HG03378 (cell line): ENCODE measurements around the gene NF1.
"Not testable (repeated sequence)": the region's sequence is repeated elsewhere in the genome, so short reads cannot be mapped to it uniquely, and the experiment has no call there.

Source experiments
- ATAC-seq: cut with Tn5 transposase; IDR thresholded peaks from one replicate; pipeline ENCODE4 v1.9.1; 2021; ENCODE audit warnings: mild to moderate bottlenecking, moderate library complexity; ENCODE audit not compliant: unreplicated experiment

Gene NF1

DNA sequence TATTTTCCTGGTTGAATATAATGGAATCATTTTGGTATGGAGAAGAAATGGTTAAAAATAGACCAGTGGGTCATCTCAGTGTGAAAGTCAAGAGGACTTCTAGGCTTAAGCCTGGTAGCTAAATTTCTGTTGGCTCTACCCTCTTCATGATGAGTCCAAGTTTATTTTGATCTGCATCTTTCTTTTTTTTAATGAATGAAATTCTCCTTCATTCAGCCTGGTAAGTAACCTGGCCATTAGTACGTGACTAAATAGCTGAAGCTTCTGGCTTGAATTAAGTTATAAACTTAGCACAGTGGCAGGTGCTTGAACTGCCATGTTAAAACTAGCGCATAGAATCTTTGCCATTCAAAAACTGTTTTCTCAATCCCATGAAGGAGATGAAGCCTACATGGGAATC is 28.0 kb downstream of the NF1 start:
- no peak for ATAC-seq

DNA sequence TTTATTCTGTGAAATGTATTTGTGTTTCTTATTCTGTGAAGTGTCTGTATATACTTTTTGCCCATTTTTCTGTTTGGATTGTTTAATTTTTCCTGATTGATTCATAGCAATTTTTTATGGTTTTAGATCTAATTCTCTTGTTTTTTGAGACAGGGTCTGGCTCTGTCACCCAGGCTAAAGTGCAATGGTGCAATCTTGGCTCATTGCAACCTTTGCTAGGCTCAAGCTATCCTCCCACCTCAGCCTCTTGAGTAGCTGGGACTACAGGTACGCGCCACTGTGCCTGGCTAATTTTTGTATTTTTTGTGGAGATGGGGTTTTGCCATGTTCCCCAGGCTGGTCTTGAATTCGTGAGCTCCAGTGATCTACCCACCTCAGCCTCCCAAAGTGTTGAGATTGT is 31.5 kb downstream of the NF1 start:
- no peak for ATAC-seq

DNA sequence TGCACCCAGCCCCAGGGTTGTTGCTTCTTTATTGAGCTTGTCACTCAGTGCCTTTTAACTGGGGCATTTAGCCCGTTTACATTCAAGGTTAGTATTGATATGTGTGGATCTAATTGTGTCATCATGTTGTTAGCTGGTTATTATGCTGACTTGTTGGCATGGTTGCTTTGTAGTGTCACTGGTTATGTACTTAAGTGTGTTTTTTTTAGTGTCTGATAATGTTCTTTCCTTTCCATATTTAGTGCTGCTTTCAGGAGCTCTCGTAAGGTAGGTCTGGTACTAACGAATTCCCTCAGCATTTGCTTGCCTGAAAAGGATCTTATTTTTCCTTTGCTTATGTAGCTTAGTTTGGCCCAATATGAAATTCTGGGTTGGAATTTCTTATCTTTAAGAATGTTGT is 33.5 kb downstream of the NF1 start:
- no peak for ATAC-seq

DNA sequence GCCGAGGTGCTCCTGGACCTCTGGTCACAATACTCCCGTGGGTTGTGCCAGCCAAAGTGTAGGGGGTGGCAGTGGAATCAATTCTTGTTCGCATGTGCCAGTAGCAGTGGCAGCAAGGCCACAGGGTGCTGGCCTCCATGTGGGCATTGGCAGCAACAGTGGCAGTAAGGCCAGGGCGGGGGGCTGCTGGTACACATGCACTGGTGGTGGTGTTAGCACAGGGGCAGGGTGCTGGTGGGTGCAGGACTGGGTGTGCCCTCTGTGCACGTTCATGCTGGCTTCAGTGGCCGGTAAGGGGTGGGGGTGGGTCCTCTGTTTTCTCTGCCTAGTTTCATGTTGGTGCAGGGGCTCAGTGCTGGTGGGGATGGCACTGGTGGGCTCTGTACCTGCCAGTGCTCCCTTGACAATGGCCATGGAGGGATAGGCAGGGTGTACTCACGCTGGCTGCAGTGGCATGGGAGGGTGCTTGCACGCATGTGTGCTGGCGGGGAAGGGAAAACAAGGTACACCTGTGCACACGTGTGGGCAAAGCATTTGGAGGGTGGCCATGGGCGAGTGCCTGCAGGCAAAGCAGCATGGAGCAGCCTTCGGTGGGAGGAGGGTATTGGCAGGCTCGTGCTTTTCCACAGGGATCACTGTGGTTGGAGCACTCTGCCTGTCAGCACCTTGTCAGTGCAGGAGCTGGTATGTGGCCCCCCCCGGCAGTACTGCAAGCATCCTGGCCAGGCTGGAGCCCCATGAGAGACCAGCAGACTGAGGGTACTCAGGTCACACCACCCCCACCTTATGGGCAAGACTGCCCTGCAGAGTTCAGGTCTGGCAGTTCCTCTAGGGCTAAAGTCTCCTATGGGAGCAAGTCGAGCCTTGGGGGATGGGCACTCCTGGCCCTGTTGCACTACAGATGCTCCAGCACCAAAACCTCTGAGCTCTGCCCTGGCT is 35.8 kb downstream of the NF1 start:
- no peak for ATAC-seq

DNA sequence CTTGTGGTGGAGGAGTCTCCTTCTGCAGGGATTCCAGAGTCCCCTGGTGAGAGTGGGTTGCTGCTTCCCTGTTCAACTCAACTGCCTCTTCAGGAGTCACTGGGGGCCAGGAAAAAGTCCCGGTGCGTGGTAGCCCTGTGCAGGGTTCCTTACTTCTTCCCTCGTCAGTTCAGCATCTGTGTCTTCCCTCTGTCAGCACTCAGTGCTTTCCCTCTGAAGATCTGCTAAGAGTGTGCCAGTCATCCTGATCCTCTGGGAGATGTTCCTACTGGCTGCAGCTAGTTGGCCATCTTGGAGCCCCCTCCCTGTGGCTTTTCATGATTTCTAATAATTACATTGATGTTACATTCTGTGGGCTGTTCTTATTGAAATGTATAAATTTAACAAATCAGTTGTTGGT is 36.5 kb downstream of the NF1 start:
- no peak for ATAC-seq

DNA sequence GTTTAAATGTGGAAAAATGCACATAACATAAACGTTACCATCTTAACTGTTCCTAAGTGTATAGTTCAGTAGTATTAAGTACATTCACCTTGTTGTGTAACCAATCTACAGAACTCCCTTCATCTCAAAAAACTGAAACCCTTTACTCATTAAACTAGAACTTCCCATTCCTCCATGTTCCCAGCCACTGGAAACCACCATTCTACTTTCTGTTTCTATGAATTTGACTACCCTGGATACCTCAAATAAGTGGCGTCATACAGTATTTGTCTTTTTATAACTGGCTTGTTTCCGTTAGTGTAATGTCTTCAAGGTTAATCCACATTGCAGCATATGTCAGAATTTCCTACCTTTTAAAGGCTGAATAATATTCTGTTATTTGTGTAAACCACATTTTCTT is 38.2 kb downstream of the NF1 start:
- no peak for ATAC-seq

DNA sequence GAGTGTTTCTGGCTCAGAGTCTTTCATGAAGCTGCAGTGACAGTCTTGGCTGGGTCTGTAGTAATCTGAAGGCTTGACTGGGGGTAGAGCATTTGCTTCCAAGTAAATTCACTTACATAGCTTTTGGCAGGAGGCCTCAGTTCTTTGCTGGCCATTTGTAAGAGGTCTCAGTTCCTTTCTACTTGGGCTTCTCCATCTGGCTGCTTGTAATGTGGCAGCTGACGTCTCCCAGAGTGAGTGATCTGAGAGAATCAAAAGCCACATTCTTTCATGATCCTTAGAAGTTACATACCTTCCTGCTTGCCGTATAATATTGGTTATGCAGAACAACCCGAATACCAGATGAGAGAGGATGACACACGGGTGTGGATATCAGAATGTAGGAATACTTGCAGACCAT is 39.8 kb downstream of the NF1 start:
- no peak for ATAC-seq

DNA sequence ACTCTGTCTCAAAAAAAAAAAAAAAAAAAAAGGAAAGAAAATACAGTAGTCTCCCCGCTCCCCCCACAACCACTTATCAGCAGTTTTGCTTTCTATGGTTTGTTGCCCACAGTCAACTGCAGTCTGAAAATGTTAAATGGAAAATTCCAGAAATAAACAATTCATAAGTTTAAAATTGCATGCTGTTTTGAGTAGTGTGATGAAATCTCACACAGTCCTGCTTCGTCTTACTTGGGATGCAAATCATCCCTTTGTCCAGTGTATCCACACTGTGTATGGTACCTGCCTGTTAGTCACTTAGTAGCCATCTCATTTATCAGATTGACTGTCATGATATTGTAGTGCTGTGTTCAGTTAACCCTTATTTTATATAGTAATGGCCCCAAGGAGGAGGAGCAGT is 41.5 kb downstream of the NF1 start:
- no peak for ATAC-seq

DNA sequence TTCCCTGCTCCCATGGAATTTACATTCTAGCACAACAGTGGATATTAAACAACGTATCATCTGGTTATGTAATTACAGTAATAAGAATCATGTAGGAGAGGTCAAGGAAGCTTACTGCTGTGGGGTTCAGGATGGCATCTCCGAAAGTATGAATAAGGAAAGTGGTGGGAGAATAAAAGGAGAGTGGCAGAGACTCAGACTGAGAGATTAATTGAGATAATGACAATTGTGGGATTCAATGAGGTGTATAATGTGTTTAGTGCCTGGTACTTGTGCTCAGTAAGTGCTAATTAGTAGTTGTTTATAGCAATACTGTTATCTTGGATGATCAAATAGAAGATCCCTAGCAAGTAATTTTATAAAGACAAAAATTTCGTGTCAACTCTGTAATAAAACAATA is 45.3 kb downstream of the NF1 start:
- no peak for ATAC-seq

DNA sequence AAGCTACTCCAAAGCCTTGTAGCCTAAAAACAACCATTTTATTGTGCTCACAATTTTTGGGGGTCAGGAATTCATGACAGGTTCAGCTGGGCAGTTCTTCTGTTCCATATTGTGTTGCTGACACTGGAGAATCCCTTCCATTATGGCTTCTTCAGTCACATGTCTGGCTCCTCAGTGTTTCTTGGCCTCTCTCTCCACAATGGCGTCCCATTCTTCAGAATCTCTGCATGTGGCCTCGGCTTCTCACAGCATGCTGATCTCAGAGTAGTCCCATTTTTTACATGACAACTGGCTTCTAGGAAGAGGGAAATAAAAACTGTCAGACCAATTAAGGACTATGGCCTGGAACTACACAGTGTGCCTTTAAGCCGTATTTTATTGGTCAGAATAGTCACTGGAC is 49.7 kb downstream of the NF1 start:
- ATAC-seq = no peak

DNA sequence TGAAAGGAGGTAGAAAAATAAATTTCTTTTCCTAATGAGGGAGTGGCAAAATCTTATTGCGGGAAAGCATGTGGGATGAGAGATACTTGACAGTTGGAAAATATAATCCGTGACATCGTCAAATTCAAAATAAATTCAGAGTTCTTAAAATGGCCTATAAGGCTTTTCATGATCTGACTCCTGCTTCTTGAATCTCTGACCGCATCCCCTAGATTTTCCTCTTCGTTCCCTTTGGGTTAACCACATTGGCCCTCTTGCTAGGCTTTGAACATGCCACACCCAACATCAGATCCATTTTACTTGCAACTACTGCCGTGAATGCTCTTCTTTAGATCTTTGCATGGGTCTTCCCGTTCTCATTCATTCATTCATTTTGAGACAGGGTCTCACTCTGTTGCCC is 50.1 kb downstream of the NF1 start:
- ATAC-seq = no peak

DNA sequence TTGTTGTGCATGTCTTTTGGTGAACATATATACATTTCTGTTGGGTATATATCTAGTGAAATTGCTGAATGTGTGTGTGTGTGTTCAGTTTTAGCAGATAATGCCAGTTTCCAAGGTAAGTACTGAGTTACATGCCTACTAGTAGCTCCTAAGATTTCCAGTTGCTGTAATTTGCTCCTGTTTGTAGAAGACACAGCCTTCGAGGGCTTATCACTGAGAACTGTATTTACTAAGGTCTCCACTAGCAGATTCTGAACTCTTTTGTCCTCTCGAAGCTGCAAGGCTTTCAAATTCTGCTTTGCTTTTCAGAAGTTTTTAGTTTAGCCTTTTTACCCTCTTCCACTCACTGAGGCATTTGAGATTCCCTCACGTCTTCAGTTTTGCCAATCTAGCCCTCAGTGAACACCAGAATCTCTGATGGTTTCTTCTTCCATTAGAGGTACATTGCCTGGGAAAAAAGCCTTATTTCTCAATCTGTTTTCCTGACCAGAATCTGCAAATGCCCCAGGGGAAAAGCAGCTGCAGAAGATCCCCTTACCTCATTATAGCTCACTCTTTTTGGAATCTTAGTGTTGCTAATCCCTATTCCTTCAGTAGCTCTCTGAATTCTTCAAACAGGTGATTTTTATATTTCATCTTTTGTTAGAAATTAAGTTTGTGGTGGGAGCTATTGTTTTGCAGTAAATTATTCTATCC is 52.9 kb downstream of the NF1 start:
- ATAC-seq = no peak

DNA sequence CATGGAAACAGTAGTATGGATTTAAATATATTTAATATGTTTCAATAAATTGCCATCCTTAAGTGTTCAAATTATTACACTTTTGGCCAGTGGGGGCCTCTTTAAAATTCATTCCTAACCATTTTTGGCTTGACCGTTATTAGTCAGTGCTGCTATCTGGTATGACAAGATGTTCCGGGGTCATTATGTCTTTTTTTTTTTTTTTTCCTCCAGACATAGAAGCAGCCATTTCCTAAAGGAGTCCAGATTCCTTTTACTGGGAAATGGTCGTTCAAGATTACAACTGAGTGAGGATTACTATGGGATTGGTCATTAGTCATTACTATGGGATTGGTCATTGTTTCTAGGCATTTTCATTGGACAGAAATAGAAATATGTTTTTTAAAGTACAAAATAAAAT is 53.4 kb downstream of the NF1 start:
- ATAC-seq = no peak

DNA sequence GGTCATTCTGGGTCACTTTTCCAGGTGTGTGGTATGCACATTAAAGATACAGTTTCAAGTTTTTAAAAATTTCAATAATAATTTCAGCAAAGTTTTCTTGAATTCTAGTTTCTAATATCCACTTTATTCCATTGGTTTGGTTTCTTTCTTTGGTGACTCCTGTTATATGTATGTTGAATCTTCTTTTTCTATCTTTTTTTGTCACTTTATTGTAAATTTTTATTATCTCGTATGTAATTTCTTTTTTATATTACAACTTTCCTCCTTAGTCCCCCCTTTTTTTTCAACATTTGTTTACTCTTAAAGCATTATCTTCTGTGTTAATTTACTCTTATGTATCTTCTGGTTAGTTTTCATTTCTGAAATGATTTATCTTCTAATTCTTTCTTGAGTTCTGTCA is 57.5 kb downstream of the NF1 start:
- ATAC-seq = no peak

DNA sequence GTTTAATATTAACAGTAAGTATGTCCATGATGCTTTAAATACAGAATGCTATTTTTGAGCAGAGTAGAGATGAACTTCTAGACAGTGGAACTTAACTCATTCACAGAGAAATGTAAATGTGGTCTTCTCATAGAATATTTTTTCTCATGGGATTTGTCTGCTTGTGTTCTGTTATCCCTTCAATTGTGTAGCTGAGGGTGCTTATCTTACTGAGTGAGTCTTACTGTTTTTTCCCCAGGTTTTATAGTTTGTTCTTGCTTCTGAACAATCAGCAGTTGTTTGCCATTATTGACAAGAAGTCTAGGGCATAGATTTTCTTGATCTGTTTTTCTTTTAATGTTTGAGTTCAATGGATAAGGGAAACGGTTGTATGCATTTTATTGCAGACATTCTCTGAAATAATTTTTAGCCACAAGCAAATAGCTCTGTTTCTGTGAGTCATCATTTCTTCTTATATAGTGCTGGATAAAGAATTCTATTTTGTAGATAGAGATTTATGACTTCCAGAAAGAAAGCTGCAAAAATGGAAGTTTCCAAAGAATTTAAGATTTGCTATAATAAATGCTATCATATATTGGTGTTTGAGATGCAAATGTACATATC is 60.5 kb downstream of the NF1 start:
- ATAC-seq = no peak

DNA sequence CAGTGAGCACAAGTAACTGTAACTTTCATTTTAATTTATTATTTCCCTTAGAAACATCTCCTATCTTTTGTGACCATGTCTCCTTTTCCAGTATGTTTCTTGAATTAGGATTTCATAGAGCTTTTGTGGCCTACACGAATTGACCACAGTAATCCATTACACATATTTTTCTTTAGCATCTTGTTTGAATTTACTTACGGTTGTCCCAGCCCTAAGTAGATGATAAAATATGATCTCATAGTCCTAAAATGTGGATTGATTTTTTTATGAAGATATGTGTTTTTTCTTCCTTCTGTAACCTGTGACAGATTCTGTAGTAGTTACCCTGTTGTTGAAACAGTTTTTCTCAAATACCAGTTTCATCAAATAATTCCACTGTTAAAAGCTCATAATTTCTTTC is 61.5 kb downstream of the NF1 start:
- no peak for ATAC-seq

DNA sequence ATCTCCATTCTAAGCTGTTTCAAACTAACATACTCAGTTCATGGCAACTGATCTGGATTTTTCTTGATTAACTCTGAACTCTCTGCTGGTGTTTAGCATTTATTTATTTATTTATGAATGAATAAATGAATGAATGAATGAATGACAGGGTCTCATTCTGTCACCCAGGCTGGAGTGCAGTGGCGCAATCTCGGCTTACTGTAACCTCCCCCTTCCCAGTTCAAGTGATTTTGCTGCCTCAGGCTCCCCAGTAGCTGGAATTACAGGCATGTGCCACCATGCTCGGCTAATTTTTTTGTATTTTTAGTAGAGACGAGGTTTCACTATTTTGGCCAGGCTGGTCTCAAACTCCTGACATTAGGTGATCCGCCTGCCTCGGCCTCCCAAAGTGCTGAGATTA is 62.1 kb downstream of the NF1 start:
- not testable (repeated sequence) for ATAC-seq

DNA sequence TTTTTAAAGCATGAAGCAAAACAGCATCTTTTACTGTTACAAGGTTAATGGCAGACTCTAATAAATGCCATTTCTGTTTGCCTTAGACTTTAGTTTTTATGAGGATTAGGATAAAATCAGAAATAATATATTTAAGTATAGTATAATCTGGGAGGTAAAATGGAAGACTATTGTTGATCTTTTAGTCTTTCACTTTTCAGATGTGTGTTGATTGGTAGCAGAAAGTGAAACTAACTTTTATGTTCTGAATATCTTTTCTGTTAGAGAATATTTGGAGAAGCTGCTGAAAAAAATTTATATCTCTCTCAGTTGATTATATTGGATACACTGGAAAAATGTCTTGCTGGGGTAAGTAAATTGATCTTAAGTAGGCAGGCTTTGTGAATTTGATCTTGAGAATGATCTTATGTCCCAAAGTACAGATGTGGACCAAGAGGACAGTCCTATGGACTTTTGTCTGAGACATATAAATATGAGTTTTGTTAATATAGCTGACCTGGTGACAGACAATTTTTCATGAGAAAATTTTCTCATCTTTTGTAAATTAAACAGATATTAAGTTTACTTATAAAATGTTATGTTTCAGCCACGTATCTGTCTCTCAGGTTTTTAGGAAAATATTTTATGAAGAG is 64.1 kb downstream of the NF1 start:
- ATAC-seq = no peak

DNA sequence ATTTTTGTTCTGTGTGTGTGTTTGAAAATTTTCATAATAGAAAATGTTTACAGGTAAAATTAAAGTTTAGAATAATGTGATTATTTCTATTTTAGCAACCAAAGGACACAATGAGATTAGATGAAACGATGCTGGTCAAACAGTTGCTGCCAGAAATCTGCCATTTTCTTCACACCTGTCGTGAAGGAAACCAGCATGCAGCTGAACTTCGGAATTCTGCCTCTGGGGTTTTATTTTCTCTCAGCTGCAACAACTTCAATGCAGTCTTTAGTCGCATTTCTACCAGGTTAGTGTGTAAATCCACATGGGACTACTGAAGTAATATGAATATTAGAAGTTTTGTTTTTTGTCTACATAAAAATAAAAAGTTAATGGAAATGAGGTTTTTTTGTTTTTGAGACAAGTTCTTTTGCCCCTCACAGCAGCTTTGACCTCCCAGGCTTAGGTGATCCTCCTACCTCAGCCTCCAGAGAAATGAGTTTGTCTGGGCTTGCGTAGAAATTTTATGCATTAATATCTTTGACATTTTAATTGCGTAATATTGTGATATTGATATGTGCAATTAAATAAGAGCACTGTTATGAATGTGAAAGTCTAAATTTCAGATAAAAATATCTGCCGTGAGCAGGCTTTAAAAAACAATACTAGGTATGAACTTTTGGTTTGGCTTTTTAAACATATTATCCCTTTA is 68.5 kb downstream of the NF1 start:
- ATAC-seq = no peak

DNA sequence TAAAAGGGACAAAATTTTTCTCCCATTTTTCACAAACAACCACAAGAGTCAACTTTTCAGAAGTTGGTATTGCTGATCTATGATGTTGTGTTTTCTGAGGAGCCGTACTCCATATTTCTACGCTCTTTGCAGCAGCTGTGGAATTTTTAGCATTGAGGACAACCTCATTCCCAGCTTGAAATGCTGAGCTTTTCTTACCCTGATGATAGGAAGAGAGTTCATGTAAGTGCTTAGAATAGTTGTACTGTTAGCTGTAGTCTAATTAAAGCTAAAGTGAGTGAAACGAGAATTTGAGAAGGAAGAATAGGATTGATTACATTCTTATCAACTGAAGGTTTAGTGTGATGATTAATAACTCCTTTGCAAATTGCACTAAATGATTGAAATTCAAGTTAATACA is 72.3 kb downstream of the NF1 start:
- ATAC-seq = no peak

DNA sequence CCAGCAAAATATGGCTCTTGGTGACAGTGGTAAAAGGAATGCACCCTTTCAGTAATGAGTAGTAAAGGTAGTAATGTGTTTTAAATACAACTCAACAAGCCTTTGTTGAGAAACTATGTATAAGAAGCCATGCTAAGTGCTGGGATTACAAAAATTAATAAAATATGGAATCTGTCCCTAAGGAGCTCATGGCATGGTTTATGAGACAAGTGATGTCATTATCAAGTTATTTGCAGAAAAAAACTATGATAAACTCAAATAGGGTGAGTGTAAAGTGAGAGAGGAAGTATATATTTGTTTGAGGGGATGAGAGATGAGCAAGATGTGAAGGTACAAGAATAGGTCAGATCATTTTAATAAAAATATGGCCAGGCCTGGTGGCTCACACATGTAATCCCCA is 76.9 kb downstream of the NF1 start:
- ATAC-seq = no peak
